Measurements from ENCODE around the gene TMED1.

DNA sequence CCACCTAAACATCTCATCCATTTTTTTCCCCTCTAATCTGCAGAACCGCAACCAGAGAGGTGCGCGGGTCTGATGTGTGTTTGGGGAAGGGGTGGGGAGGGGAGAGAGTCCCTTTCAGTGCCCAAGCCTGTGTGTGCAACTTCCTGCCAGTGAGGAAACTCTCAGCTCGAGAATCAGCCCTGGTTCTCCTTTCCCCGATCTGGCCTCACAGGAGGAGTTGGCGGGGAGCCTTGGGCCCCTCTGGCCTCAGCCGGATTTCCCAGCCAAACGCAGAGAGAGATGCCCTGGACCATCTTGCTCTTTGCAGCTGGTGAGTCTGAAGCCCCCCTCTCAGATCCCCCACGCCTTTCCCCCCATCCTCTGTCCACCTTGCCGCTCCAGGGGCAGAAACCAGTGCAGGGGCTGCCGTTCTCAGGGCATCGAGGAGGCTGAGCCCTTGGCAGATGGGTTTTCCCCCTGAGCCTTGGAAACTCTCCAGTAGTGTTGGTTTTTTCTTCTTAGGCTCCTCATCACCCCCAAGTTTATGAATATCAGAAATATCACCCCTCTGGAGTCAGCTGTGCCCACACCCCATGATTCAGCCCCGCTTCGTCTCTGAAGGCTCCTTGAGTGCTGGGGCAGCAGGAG is 12.3 kb upstream of the TMED1 start, which contains the start of gene C19orf38:
- TF ChIP-seq, protein P1, sequence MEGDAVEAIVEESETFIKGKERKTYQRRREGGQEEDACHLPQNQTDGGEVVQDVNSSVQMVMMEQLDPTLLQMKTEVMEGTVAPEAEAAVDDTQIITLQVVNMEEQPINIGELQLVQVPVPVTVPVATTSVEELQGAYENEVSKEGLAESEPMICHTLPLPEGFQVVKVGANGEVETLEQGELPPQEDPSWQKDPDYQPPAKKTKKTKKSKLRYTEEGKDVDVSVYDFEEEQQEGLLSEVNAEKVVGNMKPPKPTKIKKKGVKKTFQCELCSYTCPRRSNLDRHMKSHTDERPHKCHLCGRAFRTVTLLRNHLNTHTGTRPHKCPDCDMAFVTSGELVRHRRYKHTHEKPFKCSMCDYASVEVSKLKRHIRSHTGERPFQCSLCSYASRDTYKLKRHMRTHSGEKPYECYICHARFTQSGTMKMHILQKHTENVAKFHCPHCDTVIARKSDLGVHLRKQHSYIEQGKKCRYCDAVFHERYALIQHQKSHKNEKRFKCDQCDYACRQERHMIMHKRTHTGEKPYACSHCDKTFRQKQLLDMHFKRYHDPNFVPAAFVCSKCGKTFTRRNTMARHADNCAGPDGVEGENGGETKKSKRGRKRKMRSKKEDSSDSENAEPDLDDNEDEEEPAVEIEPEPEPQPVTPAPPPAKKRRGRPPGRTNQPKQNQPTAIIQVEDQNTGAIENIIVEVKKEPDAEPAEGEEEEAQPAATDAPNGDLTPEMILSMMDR (IDR thresholded peaks at IDR 0.05), result no peak
- TF ChIP-seq EP300 (IDR thresholded peaks at IDR 0.05), result no peak
